Transverse colon (tissue), 3 donors: ENCODE measurements around the gene ZNF837.

Experiments used
- CTCF ChIP-seq, 5 experiments: fragments of 200-600 bp in 3 of 5; fragments of 450-650 bp in 2 of 5; sonication (generic) in 3 of 5; IDR thresholded peaks; 1 replicate in 2 of 5; 2 replicates in 3 of 5; pipeline ENCODE4 v1.5.1; 2016 to 2017; ENCODE audit warnings: antibody characterized with exemption in 5 of 5, inconsistent platforms in 3 of 5, mild to moderate bottlenecking in 2 of 5, moderate library complexity in 1 of 5
- POLR2A ChIP-seq: fragments of 450-650 bp; IDR thresholded peaks from one replicate; pipeline ENCODE4 v1.6.1; 2016; ENCODE audit warnings: antibody characterized with exemption, mild to moderate bottlenecking, moderate library complexity

- peak; percentile 78 for TF ChIP-seq POLR2A
- no peak for TF ChIP-seq CTCF (IDR thresholded peaks at IDR 0.05)
Measured at GRCh38 chr19:58326914-58327726, 53.7 kb downstream of the ZNF837 start, which contains the start of gene ZSCAN22.
